Ammon's horn (tissue), 1 donor: ENCODE data around the gene RBM10.

Experiments used
- DNase-seq: peaks from one replicate; pipeline ENCODE4 v3.0.0-alpha.2; 2016; ENCODE audit warnings: low spot score

The RBM10 gene

DNA sequence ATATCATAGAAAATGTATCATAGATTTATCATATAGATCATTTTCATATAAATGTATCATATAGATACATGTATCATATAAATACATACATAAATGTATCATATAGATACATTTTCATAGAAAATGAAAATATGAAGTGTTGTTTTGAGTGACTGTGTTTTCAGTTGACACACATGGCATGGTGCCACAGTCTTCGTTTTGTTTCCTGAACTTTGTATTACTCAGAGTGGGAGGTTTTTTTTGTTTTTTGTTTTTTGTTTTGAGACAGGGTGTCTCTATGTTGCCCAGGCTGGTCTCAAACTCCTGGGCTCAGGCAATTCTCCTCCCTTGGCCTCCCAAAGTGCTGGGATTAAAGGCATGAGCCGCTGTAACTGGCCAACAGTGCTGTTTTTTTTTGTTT is 3.9 kb downstream of the RBM10 start:
- DNase-seq: no peak

DNA sequence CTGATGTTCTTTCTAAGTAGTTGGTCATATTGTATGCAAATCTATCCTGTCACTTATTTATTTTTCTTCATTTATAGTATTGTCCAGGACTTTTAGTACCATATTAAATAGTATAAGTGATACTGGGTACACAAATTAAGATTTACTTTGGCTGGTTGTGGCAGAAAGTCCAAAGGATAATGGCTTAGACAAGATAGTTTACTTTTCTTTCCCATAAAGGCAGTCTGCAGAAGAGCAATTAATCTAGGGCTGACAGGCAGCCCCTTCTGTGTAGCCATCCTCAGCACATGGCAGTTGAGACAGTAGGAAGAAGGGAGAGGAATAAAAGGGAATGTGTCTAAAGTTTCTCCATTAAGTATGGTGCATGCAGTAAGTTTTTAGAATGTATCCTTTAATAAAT is 6.4 kb downstream of the RBM10 start:
- no peak for DNase-seq

DNA sequence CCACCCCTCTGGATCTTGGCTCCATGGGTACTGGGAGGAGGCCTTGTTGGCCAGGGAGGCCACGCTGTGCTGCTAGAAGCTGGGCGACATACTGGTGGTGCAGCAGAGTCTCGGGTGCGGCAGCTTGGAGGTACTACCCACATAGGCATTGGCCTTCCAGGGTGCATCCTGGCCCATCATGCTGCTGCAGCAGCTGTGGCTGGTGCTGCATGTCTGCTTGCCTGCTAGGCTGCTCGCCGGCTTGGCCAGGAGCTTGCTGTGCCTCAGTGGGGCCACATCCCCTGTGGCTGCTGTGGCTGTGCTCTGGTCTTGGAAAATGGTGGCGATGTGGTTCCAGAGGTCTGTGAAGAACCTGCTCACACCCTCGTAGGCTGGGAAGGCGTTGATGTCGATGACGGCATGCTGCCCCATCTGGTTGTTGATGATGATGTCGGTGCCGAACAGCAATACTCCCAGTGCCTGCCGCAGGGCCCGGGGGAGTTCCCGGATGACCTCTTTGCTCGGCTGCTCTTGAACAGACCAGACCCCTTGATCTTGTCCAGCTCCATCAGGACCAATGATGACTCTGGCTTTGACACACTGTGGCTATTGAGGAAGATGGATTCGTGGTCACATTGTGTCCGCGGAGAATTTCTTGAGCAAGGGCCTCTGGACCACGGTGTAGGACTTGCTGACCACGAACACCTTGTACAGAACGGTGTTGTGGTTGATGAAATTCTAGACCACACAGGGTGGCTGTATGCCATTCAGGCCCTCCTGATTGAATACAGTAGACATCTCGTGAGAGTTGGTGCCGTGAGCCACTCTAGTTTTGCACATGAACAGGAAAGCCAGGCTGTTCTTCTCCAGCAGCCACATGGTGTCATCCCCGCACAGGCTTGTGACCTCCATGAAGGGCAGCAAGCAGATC is 11.8 kb downstream of the RBM10 start:
- DNase-seq: no peak

DNA sequence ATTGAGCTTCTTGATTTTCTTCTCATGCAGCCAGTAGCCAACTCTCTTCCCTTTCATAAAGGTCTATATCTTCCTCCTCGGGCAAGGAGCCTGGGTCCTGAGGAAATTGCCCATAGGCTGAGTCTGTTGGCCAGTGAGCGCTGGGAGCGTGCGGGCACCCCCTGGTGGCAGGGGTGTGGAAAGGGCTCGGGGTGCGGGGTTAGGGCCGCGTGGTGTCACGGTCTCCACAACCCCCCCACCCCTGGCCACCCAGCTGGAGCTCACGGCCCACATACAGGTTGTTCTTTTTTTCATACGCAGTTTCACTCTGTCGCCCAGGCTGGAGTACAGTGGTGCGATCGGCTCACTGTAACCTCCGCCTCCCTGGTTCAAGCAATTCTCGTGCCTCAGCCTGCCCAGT is 13.1 kb downstream of the RBM10 start:
- DNase-seq: no peak

DNA sequence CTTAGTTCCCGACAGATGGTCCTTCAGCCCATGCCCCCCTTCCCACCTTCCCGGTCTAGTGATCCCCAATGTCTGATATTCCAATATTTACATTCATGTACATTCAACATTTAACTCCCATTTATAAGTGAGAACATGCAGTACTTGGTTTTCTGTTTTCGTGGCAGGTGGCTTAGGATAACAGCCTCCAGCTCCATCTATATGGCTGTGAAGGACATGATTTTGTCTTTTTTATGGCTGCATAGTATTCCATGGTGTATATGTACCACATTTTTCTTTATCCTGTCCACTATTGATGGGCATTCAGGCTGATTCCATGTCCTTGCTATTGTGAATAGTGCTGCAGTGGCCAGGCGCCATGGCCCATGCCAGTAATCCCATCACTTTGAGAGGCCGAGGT is 13.8 kb downstream of the RBM10 start:
- DNase-seq: no peak

DNA sequence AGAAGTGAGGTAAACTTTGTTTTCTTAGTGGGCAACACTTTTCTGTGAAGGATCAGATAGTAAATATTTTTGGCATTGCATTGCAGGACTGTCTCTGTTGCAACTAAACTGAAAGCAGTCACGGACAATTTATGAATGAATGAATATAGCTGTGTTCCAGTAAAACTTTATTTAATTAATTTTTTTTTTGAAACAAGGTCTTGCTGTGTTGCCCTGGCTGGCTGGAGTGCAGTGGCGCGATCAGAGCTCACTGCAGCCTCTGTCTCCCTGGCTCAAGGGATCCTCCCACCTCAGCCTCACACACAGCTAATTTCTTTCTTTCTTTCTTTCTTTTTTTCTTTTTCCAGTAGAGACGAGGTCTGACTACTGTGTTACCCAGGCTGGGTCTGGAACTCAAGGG is 15.8 kb downstream of the RBM10 start:
- DNase-seq: no peak

DNA sequence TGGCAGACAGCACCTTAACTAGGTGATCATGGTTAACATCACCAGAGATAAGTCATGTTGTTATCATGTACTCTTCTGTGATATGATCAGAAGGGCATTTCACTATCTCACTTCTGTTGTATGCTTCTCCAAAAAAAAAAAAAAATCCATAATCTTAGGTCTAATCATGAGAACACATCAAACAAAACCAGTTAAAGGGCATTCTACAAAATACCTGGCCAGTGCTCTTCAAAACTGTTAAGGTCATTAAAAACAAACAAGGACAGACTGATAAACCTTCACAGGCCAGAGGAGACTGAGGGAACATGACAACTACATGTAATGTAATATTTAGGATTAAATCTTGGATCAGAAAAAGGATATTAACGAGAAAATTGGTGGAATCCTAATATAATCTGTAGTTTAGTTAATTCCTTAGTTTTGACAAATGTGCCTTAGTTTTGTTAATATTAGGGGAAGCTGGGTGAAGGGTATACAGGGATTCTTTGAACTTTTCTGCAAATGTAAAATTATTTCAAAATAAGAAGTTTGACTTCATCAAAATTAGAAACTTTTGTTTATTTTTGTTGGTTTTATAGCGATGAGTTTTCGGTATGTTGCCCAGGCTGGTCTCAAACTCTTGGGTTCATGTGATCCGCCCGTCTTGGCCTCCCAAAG is 18.0 kb downstream of the RBM10 start:
- no peak for DNase-seq

DNA sequence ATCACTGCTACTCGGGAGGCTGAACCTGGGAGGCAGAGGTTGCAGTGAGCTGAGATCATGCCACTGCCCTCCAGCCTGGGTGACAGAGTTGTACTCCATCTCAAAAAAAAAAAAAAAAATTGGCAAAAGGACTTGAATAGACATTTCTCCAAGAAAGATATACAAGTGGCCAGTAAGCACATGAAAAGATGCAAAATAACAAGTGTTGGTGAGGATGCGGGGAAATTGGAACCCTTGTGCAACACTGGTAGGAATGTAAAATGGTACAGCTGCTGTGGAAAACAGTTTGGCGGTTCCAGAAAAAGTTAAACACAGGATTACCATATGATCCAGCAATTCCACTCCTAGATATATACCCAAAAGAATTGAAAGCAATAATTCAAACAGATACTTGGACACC is 19.4 kb downstream of the RBM10 start:
- DNase-seq: no peak

DNA sequence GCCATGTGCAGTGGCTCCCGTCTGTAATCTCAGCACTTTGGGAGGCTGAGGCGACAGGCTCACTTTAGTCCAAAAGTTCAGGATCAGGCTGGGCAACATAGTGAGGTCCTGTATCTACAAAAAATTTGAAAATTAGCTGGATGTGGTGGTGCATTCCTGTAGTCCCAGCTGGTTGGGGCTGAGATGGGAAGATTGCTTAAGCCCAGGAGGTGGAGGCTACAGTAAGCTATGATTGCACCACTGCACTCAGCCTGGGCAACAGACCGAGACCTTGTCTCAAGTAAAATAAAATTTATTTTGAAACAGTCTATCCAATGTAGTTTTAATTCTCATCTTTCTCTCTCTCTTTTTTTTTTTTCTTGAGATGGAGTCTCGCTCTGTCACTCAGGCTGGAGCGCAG is 21.1 kb downstream of the RBM10 start:
- DNase-seq: no peak

DNA sequence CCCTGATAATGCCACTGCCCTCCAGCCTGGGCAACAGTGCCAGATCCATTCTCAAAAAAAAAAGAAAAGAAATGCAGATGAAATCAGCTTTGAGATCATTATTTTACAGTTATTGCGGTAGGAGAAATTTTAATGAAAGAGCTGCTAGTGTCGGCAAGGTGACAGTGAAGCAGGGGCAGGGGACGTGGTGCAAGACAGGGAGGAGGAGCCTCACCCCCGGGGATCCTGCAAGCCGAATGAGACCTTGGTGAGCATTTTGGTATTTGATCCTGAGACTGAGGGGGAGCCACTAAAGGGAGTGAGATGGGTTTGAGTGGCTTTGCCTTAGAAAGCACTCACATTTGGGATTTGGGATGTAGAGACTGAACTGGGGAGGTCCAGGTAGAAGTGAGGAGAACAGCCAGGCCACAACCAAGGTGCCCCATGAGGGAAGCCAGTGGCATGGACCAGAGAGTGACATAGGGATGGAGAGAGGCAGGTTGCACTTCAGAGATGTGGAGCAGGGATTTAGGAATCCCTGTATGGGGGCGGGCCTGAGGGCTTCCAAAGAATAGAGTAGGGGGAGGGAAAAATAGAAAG is 23.6 kb downstream of the RBM10 start:
- no peak for DNase-seq

DNA sequence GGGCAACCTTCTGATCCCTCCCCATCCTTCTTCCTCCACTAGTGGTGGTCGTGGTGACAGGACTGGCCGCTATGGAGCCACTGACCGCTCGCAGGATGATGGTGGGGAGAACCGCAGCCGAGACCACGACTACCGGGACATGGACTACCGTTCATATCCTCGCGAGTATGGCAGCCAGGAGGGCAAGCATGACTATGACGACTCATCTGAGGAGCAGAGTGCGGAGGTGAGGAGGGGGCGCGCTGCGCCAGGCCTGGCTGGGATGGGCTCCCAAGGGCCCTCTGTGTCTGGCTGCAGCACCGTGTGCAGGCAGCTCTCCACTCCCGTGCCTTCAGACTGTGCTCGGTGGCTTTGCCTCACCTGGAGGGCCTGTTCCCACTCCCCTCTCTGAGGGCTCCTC is 24.3 kb downstream of the RBM10 start:
- DNase-seq: no peak

DNA sequence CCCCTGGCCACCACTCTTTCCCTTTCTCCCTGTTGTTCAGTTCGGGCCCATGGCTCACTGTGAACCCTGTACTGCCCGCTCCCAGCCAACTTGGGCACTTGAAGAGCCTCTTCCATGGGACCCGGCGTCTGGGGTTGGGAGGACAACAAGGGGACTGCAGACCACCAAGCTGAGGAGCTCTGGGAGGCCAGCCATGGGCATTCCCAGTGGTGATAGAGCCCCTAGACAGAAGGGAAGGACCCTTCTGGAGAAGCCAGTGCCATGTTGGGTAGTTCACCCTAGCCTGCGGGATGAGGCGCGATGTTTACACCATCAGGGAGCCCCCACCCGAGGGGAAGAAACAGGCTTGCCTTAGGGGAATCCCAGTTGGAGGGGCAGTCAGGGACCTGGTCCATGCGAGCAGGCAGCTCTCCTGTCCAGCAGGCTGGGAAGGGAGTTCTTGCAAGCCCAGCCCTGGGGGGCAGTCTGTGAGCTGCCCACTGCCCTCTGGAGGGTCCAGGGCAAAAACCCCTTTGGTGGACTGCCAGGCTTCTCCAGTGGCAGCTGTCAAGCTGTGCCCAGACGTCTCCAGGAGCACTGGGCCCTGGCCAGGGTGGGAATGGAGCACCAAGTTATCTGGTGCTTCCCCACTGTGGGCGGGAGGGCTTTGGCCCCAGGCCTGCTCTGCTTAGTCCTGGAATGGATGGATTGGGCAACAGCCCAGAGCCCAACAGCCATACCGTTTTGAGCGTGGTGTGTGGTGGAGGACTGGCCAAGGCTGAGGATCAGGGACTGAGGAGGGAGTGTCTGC is 24.9 kb downstream of the RBM10 start:
- DNase-seq: no peak

DNA sequence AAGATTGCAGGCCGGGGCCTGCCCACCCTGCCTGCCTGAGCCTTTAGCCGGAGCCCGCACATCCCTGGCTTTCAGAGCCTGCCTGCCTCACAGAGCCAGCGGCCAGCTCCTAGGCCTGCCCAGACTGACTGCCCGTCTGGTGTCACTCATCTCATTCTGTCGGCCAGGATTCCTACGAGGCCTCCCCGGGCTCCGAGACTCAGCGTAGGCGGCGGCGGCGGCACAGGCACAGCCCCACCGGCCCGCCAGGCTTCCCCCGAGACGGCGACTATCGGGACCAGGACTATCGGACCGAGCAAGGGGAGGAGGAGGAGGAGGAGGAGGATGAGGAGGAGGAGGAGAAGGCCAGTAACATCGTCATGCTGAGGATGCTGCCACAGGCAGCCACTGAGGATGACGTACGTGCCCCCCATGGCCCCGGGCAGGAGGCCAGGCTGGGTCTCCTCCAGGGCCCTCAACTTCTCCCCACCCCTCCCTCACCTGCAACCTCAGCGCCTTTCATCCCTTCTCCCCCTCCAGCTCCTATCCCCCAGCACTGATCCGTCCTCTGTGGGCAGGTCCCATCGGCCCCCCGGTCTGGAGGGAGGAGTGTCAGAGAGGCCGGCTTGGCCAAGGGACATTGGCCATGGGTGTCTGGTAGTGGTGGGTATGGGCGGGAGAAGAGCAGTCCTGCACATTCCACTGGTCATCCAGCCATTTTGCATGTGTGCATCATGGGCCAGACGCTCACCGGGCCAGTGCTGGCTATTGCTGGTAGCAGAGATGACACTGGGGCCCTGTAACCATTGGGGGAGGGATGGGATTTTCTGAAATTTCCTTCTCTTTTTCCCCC is 26.1 kb downstream of the RBM10 start:
- no peak for DNase-seq

DNA sequence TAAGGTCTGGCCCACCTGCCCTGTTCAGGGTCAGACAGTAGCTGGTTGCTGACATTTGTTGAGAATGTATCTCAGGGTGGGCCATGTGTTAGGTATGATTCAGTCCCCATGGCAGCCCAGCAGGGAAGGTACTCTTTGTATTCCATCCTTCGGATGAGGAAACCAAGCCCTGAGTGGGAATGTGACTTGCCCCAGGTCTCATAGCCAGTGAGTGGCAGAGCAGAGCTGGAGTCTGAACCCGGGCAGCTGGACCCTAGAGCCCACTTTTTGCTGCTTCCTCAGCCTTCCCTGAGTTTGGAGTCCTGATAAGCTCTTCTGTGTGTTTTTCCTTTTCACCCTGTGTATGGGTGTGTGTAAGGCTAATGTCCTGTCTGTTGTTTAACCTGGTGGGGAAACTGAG is 27.0 kb downstream of the RBM10 start:
- no peak for DNase-seq

DNA sequence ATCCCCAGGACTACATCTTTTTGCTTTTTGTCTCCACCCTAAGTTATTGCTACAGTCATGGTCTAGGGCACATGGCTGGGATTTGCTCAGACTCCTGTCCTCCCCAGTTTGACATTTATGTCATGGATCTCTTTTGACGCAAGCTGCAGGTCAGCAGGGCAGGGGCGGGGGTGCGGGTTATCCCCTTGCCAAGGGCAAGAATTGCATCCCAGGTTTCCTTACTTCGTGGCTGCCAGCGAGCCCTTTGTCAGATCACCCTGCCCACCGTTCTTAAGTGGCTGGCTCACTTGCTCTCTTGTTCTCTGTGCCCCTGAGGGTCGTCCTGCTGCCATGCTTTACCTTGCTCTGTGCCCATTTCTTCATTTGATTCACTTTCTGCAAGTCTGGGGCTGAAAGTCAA is 27.5 kb downstream of the RBM10 start:
- DNase-seq: no peak

DNA sequence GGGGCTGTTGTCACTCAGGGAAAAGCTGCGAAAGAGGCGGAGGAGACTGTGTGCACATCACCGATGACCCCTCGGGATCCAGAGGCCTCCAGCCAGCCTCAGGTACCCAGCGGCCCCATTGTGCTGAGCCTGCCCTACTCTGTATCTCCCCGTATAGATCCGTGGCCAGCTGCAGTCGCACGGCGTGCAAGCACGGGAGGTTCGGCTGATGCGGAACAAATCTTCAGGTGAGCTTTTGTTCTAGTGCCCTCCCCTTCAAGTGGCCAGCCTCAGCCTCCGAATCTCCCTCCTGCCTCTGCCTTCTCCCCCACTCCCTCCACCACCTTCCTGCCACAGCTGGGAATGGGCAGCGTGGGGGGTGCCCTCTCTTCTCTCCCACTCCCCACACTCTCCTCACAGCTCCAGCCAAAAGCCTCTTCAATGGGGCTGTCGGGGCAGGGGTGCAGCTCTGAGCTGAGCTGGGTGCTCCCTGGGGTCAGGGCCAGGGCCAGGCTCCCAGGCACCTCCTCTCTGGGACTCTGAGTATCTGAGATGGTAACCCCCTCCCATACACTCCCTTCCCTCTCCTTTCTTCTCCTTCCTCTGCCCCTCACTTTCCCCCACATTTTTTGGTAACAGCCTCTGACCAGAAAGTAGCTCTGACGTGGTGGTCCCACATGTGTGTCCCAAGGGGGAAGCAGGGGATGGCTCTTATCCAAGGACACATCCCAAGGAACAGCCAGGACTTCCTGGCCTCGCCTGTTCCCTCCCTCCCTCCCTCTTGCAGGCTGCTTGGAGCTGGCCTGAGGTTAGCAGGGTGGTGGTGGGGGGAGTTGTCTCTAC is 28.2 kb downstream of the RBM10 start:
- no peak for DNase-seq

DNA sequence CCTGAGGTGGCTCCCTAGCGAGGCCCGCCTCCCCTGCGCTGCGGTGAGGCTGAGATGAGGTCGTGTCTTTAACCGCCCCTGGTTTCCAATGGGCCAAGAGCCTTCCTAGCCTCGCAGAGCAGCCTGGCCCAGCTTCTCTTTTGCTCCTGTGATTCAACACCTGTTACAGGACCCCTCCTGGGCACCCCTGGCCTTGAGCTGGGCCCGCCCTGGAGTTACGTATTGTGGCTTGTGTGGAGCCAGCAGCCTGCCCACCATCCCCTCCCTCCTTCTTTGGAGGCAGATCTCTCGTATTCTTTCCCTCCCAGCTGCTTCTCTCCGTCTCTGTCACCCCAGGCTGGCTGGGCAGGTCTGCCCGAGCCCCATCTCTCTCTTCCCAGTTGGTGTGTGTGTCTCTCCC is 29.4 kb downstream of the RBM10 start:
- no peak for DNase-seq

DNA sequence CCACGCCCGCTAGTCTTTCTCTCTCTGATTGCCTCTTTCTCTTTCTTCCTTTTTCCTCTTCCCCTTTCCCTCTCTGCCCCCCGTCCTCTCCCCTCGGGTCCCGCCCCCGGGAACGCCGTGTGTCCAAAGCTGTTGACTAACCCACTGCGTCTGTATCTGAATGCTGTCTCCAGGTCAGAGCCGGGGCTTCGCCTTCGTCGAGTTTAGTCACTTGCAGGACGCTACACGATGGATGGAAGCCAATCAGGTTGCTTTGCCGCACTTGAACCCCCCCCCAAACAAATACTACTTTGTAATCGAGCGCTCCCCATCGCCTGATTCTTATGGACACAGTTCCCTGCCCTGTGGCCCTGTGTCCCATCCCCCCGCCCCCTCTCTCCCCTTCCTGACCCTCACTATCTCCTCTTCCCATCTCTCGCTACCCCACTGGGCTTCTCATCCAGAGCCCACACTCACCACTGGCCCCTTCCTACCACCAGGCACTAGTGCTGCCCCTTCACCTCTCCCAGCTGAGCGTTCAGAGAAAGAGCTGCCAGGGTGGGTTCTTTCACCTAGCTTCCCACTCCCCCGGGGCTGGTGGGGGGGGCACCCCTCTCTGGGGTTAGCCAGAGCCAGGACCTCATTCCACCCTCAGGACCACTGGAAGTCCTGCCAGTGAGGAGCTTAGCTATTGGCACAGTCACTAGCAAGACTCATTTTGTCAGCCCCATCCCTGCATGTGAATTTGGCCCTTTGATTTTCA is 30.0 kb downstream of the RBM10 start:
- no peak for DNase-seq

DNA sequence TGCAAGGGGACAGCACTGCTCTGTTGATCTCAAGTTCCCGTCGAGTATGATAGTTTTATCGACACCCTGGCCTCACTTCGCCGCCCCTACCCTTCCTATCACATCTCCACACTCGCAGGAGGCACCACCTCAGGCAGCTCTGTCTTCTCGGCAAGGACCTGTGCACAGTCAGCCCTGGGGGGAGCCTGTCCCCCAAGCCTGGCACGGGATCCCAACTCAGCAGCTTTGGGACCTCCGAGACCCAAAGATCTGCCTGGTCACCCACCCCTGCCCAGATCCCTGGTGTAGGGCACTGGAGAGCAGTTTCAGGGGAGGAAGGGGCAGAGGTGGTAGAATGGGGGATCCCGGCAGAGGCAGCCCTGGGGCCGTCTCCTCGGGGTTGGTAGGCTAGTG is 30.6 kb downstream of the RBM10 start:
- DNase-seq: no peak
